ENCODE results near the gene ACOT7. TPM values are rescaled to one million over a fixed set of nuclear protein-coding genes. Genes with fewer than 3 reads are reported as not detected.

The ACOT7 gene
- total and polyA plus RNA-seq, 2 of the 13 experiments (the other 11 are each of a cell fraction or from before 2014, with no cell fraction given) = 33.0 to 55.8 TPM

DNA sequence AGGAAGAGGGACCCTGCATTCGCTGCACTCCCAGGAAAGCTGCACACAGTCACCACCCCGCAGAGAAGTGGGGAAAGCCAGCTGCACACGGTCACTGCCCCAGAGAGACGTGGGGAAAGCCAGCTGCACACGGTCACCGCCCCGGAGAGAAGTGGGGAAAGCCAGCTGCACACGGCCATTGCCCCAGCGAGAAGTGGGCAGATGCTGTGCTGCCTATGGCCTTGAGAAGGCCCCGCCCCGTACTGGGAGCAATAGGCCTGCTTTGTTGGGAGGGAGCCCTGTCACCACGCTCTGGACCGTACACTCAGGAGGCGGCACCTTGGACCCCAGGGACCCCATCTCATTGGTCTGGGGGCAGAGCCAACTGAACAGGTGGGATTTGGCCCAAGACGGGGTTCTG is 128.4 kb downstream of the ACOT7 start:
- in situ Hi-C loops (cut with HindIII; ENCODE audit: extremely low pct_ligation_motif_present, low pct_unique_long_range_greater_than_20kb) = no loop called here
- Histone ChIP-seq H3K9me3 (ENCODE audit: low read length) (no peaks in the 10 kb centered on the region), H4K20me1 (ENCODE audit: insufficient read depth, low read length) (no peaks in the 10 kb centered on the region), H3K27ac (ENCODE audit: extremely low read length, insufficient read depth, low read length) (no peak overlapping the region), H3K36me3 (replicated peaks in 1 of 2; ENCODE audit: control insufficient read depth in 1 of 2, insufficient read depth in 2 of 2, low read length in 2 of 2) (no peaks in the 10 kb centered on the region), H3K4me3 (replicated peaks in 1 of 3; ENCODE audit: insufficient read depth in 1 of 3, low read depth in 2 of 3, low read length in 3 of 3) (no peak overlapping the region), H3K4me1 (ENCODE audit: insufficient read depth, low read length) (peaks cover 17% of the 10 kb centered on the region), H3K79me2 (ENCODE audit: insufficient read depth, low read length) (no peaks in the 10 kb centered on the region), H2AFZ (ENCODE audit: low read length) (no peak overlapping the region), H3K27me3 (ENCODE audit: control insufficient read depth in 1 of 2, insufficient read depth in 2 of 2, low read length in 2 of 2) (peaks cover 0 to 4% of the 10 kb centered on the region in 2 experiments; a peak in 3 of 5 replicates), H3K9ac (ENCODE audit: insufficient read depth, low read depth, low read length) (no peak overlapping the region), H3K4me2 (ENCODE audit: low read depth, low read length) (no peak overlapping the region)
- BruUV-seq (replicated peaks) = no TSS peak
- no peak for FAIRE-seq
- no peak for TF ChIP-seq TBX3 (IDR thresholded peaks at IDR 0.05; ENCODE audit: borderline replicate concordance)
- TF ChIP-seq ZNF629 (CRISPR knock-in tag; conservative IDR thresholded peaks at IDR 0.05) = no peak
- peak; percentile 18; the same call in 1 of the 2 replicates for TF ChIP-seq ZNF687 (CRISPR knock-in tag; IDR thresholded peaks at IDR 0.05)
- TF ChIP-seq SP5 (CRISPR knock-in tag; IDR thresholded peaks at IDR 0.05; ENCODE audit: borderline replicate concordance, low read depth) = 0 out of 2 replicates have a peak, but pooled peaks have one; percentile 24
- TF ChIP-seq BATF2 (CRISPR knock-in tag; IDR thresholded peaks at IDR 0.05) = no peak
- TF ChIP-seq ZNF510 (CRISPR knock-in tag; IDR thresholded peaks at IDR 0.05; ENCODE audit: low read depth) = no peak
- peak; percentile 60 for ATAC-seq
- DNase-seq (ENCODE audit: low spot score) = peak; percentile 23
- intact Hi-C loops (cut with micrococcal nuclease; ENCODE audit: unreplicated experiment) = no loop called here
- POLR2A ChIA-PET = no interaction called here
- WGBS (ENCODE audit: low lambda C conversion rate) = 60% methylated on average over 9 of the region's 15 CpGs
- CTCF ChIA-PET (ENCODE audit: low intra/inter-chr PET ratio, low total read pairs) = no interaction called here

Data from HepG2 (cell line).